GM12878 (cell line): ENCODE data around the gene COG7. TPM values are rescaled to one million over a fixed set of nuclear protein-coding genes. Genes with fewer than 3 reads are reported as not detected.

Experiments used
- ATAC-seq: fragments of 200-7000 bp; cut with Tn5 transposase; 3 replicates; pipeline ENCODE4 v1.9.1; 2020; ENCODE audit warnings: mild to moderate bottlenecking, moderate library complexity
- BruUV-seq: library from RNA; stranded (reverse); fragments of 400-500 nt; replicated peaks from 2 replicates; lab custom pipeline; 2021; lab: Mats Ljungman, UMichigan
- CTCF ChIA-PET: fragments of 300-600 bp; sonication (Branson Sonifier 250); formaldehyde crosslinking; extraction: SDS; loops from one replicate; lab custom pipeline; 2021; ENCODE audit warnings: inconsistent platforms; lab: Yijun Ruan, JAX
- POLR2A ChIA-PET: fragments of 350-600 bp; formaldehyde crosslinking; extraction: SDS; loops from one replicate; lab custom pipeline; 2021; ENCODE audit warnings: inconsistent platforms; lab: Charles Lee
- RAD21 ChIA-PET: fragments of 300-600 bp; sonication (Branson Sonifier 250); formaldehyde crosslinking; loops from one replicate; lab custom pipeline; 2023; ENCODE audit warnings: antibody characterized with exemption; ENCODE audit not compliant: unreplicated experiment; lab: Charles Lee
- SMC1A ChIA-PET: fragments of 300-600 bp; sonication (Branson Sonifier 250); formaldehyde crosslinking; loops from one replicate; lab custom pipeline; 2023; ENCODE audit not compliant: unreplicated experiment, uncharacterized antibody; lab: Charles Lee
- DNase-seq: peaks from one replicate; pipeline ENCODE4 v3.0.0-alpha.2; 2011; ENCODE audit warnings: low read depth, low spot score
- FAIRE-seq: peaks from 3 replicates; lab custom pipeline; 2011; peaks lifted over from hg19 to GRCh38; lab: Jason Lieb, UNC
- H2AFZ ChIP-seq: 2 replicates; pipeline ENCODE4 v1.6.0; 2011; ENCODE audit warnings: low read depth, low read length, control low read depth; ENCODE audit not compliant: control insufficient read depth
- H3K27ac ChIP-seq: 2 replicates; pipeline ENCODE4 v1.5.1; 2011; ENCODE audit warnings: control low read depth; ENCODE audit not compliant: control insufficient read depth, insufficient read depth
- H3K27me3 ChIP-seq, 2 experiments: replicated peaks in 1 of 2; 2 replicates each; pipeline versions ENCODE4 v1.6.0 to v1.6.1; 2011; ENCODE audit warnings: low read length in 1 of 2; ENCODE audit not compliant: control insufficient read depth in 2 of 2, insufficient read depth in 2 of 2
- H3K36me3 ChIP-seq, 2 experiments: 2 replicates each; pipeline ENCODE4 v1.5.1; 2011; ENCODE audit warnings: low read length in 1 of 2; ENCODE audit not compliant: control insufficient read depth in 2 of 2, insufficient read depth in 2 of 2
- H3K4me1 ChIP-seq: 2 replicates; pipeline ENCODE4 v1.6.1; 2011; ENCODE audit warnings: mild to moderate bottlenecking, low read length, moderate library complexity, mixed read lengths; ENCODE audit not compliant: control insufficient read depth, insufficient read depth
- H3K4me2 ChIP-seq: 2 replicates; pipeline ENCODE4 v1.6.0; 2011; ENCODE audit warnings: control low read depth; ENCODE audit not compliant: control insufficient read depth, insufficient read depth
- H3K4me3 ChIP-seq: fragments of 200-600 bp; sonication (generic); 2 replicates; pipeline ENCODE4 v1.5.1; 2016
- H3K79me2 ChIP-seq: 2 replicates; pipeline ENCODE4 v1.6.0; 2011; ENCODE audit warnings: low read length; ENCODE audit not compliant: control insufficient read depth, insufficient read depth
- H3K9ac ChIP-seq: 2 replicates; pipeline ENCODE4 v1.8.0; 2011; ENCODE audit warnings: low read length, control low read depth, mixed read lengths; ENCODE audit not compliant: control insufficient read depth, insufficient read depth
- H3K9me3 ChIP-seq: replicated peaks from 3 replicates; pipeline ENCODE4 v1.5.1; 2011; ENCODE audit warnings: mild to moderate bottlenecking, low read length; ENCODE audit not compliant: control insufficient read depth, insufficient read depth
- H4K20me1 ChIP-seq: 2 replicates; pipeline ENCODE4 v1.6.0; 2011; ENCODE audit not compliant: control insufficient read depth, insufficient read depth
- BHLHE40 ChIP-seq, 2 experiments: fragments of 450-650 bp in 1 of 2; IDR thresholded peaks; 2 replicates each; pipeline ENCODE4 v1.6.1; 2011 to 2017; ENCODE audit warnings: low read depth in 2 of 2, borderline replicate concordance in 1 of 2, improper control_type of control experiment in 1 of 2, low read length in 1 of 2, mild to moderate bottlenecking in 1 of 2
- CBX3 ChIP-seq: fragments of 200-600 bp; sonication (generic); IDR thresholded peaks from 2 replicates; pipeline ENCODE4 v1.6.1; 2016; ENCODE audit warnings: low read depth, borderline replicate concordance
- E4F1 ChIP-seq: fragments of 450-650 bp; IDR thresholded peaks from 2 replicates; pipeline ENCODE4 v1.6.1; 2018; ENCODE audit warnings: borderline replicate concordance, mild to moderate bottlenecking; ENCODE audit not compliant: partially characterized antibody
- MXI1 ChIP-seq: fragments of 150-350 bp; IDR thresholded peaks from 2 replicates; pipeline ENCODE4 v1.6.1; 2011; ENCODE audit warnings: low read depth, mild to moderate bottlenecking, inconsistent platforms, low read length, improper control_type of control experiment
- PAX8 ChIP-seq: fragments of 450-650 bp; IDR thresholded peaks from 2 replicates; pipeline ENCODE4 v1.6.1; 2017; ENCODE audit warnings: mild to moderate bottlenecking, moderate library complexity
- PML ChIP-seq: IDR thresholded peaks from 2 replicates; pipeline ENCODE4 v1.6.1; 2012; ENCODE audit warnings: low read length, inconsistent platforms
- RELA ChIP-seq: fragments of 450-650 bp; IDR thresholded peaks from 2 replicates; pipeline ENCODE4 v1.8.0; 2014; ENCODE audit warnings: borderline replicate concordance; ENCODE audit not compliant: partially characterized antibody
- STAT3 ChIP-seq: IDR thresholded peaks from 2 replicates; pipeline ENCODE4 v1.6.1; 2011; ENCODE audit warnings: low read depth, low read length, improper control_type of control experiment
- ZBTB33 ChIP-seq: fragments of 450-650 bp; IDR thresholded peaks from 2 replicates; pipeline ENCODE4 v1.6.1; 2017; ENCODE audit warnings: mild to moderate bottlenecking
- ZNF24 ChIP-seq: fragments of 450-650 bp; IDR thresholded peaks from 2 replicates; pipeline ENCODE4 v1.6.1; 2017; ENCODE audit warnings: antibody characterized with exemption, mild to moderate bottlenecking
- WGBS: methylation state at CpG from one replicate; pipeline ENCODE4 v1.1.6; 2016; ENCODE audit warnings: low lambda C conversion rate; ENCODE audit not compliant: insufficient replicate concordance, insufficient coverage; ENCODE audit errors: missing lambda C conversion rate; 5-methylcytosine and 5-hydroxymethylcytosine counted together
- in situ Hi-C: fragments of 300-500 bp; cut with MboI; formaldehyde crosslinking; loops from 9 replicates; pipeline ENCODE4 v1.14.3; 2018; ENCODE audit warnings: mixed read lengths
- intact Hi-C: fragments of 100-400 bp; cut with micrococcal nuclease; formaldehyde crosslinking; loops from one replicate; pipeline ENCODE4 v1.14.2; 2022; ENCODE audit not compliant: unreplicated experiment
- polyA plus RNA-seq, 11 experiments: library from polyadenylated mRNA; depleted of rRNA in 4 of 11; unstranded in 6 of 11; stranded (reverse) in 5 of 11; fragments of >200 nt; fragmentation: Nextera tagmentation in 4 of 11; fragmentation: Illumina TruSeq in 1 of 11; extraction: Ambion mirVana in 4 of 11; extraction: Trizol in 1 of 11; gene quantifications; 1 replicate in 1 of 11; 2 replicates in 10 of 11; pipeline versions ENCODE4 v1.2.1 to v1.2.3, GENCODE V29; 2011 to 2016; ENCODE audit warnings: inconsistent platforms in 2 of 11, missing spikeins in 2 of 11, low read depth in 1 of 11
- total RNA-seq, 4 experiments: library from RNA; depleted of rRNA in 3 of 4; stranded (reverse); fragments of >200 nt in 3 of 4; fragmentation: Illumina TruSeq in 1 of 4; extraction: Trizol in 1 of 4; gene quantifications; 2 replicates each; pipeline versions ENCODE4 v1.2.1 to v1.2.3, GENCODE V29; 2013 to 2021

The COG7 gene
- total and polyA plus RNA-seq, 10 of the 15 experiments (the other 5 are each of a cell fraction or from before 2014, with no cell fraction given), result 2.9 to 24.0 (median 10.0) TPM

DNA sequence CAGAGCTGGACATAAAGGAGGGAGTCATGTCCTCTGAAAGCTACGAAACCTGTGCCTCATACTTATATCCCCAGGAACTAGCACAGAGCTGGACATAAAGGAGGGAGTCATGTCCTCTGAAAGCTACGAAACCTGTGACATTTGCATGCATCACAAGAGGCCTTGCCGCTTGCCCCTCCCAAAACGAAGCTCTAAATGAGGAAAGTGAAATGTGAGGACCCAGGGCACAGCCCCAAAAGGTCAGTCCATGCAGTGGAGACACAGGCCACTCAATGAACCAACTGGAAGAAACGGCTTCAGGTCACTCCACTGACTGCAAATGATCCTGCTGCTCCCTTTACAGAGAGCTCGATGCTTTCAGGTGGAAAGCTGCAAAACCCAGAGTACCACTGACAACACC is 38.3 kb downstream of the COG7 start:
- ChIA-PET RAD21 (interaction anchor here (1.7 kb wide), 1 partner anchor 20 kb away, joined by 5 read pairs; no protein-coding TSS in a partner anchor), CTCF (interaction anchor here (0.8 to 2.5 kb wide), 5 partner anchors 11 to 118 kb away, joined by 3 to 17 read pairs (median 3); no protein-coding TSS in a partner anchor), SMC1A (interaction anchor here (0.5 to 3.3 kb wide), 5 partner anchors 11 to 1861 kb away, joined by 3 to 12 read pairs (median 3); no protein-coding TSS in a partner anchor), POLR2A (interaction anchor here (0.8 to 1.0 kb wide), 2 partner anchors 11 to 23 kb away, joined by 3 to 5 read pairs; no protein-coding TSS in a partner anchor)
- H3K36me3 ChIP-seq, result peaks cover 2% of the 10 kb centered on the region in 2 experiments; a peak in 3 of 4 replicates
- FAIRE-seq, result no peak
- no peak overlapping the region for H3K9ac ChIP-seq
- in situ Hi-C loops (no loop called here), intact Hi-C loops (no loop called here)
- TF ChIP-seq ZBTB33 (no peak), RELA (no peak), ZNF24 (no peak), STAT3 (no peak), PAX8 (no peak), BHLHE40 (IDR thresholded peaks at IDR 0.05; ENCODE audit: borderline replicate concordance in 1 of 2, low read depth in 2 of 2, low read length in 1 of 2) (no peak), CBX3 (no peak), MXI1 (no peak), E4F1 (no peak), PML (no peak)
- H3K4me2 ChIP-seq, result no peak overlapping the region
- H2AFZ ChIP-seq, result no peak overlapping the region
- no peak overlapping the region for H3K27ac ChIP-seq
- BruUV-seq, result no TSS peak
- no peak for DNase-seq
- no peak for ATAC-seq
- no peak overlapping the region for H3K4me3 ChIP-seq
- no peaks in the 10 kb centered on the region for H3K4me1 ChIP-seq
- H3K79me2 ChIP-seq, result no peaks in the 10 kb centered on the region
- no peaks in the 10 kb centered on the region for H3K27me3 ChIP-seq
- WGBS, result 90% methylated on average over 6 of the region's 6 CpGs
- no peaks in the 10 kb centered on the region for H4K20me1 ChIP-seq
- H3K9me3 ChIP-seq, result no peaks in the 10 kb centered on the region
